Effector memory CD4-positive, alpha-beta T cell (primary cell): ENCODE measurements around the gene TSPAN4.

ENCODE experiments used
- DNase-seq, 3 donors: peaks; one replicate each; pipeline ENCODE4 v3.0.0-alpha.2; 2020
- H3K27ac ChIP-seq: 2 replicates; pipeline ENCODE4 v1.7.0; 2013; ENCODE audit warnings: mild to moderate bottlenecking, low read length, moderate library complexity; ENCODE audit not compliant: insufficient read depth, poor library complexity, severe bottlenecking
- H3K27me3 ChIP-seq: replicated peaks from 2 replicates; pipeline ENCODE4 v1.7.0; 2013; ENCODE audit warnings: mild to moderate bottlenecking, low read length; ENCODE audit not compliant: insufficient read depth, control insufficient read depth, poor library complexity, severe bottlenecking
- H3K36me3 ChIP-seq: 2 replicates; pipeline ENCODE4 v1.7.0; 2013; ENCODE audit warnings: mild to moderate bottlenecking, low read length, moderate library complexity; ENCODE audit not compliant: control insufficient read depth, insufficient read depth
- H3K4me1 ChIP-seq: 2 replicates; pipeline ENCODE4 v1.7.0; 2013; ENCODE audit warnings: low read length, mild to moderate bottlenecking; ENCODE audit not compliant: control insufficient read depth, insufficient read depth, poor library complexity, severe bottlenecking
- H3K4me3 ChIP-seq: 2 replicates; pipeline ENCODE4 v1.7.0; 2013; ENCODE audit warnings: low read length, low read depth, mild to moderate bottlenecking; ENCODE audit not compliant: insufficient read depth, poor library complexity, severe bottlenecking
- H3K9me3 ChIP-seq: 2 replicates; pipeline ENCODE4 v1.7.0; 2013; ENCODE audit warnings: mild to moderate bottlenecking, low read length, moderate library complexity; ENCODE audit not compliant: control insufficient read depth

Gene TSPAN4

GRCh38 chr11:875769-876301 is 33.2 kb downstream of the TSPAN4 start:
- Histone ChIP-seq H3K9me3 (no peaks in the 10 kb centered on the region), H3K4me1 (no peaks in the 10 kb centered on the region), H3K27ac (no peak overlapping the region), H3K27me3 (no peaks in the 10 kb centered on the region), H3K36me3 (peaks cover 11% of the 10 kb centered on the region), H3K4me3 (no peak overlapping the region)
- no peak for DNase-seq

GRCh38 chr11:876545-876944 is 33.9 kb downstream of the TSPAN4 start:
- Histone ChIP-seq H3K9me3 (no peaks in the 10 kb centered on the region), H3K27me3 (no peaks in the 10 kb centered on the region), H3K36me3 (peaks cover 11% of the 10 kb centered on the region), H3K4me1 (no peaks in the 10 kb centered on the region), H3K27ac (no peak overlapping the region), H3K4me3 (no peak overlapping the region)
- no peak for DNase-seq

- Histone ChIP-seq H3K4me1 (no peaks in the 10 kb centered on the region), H3K4me3 (no peak overlapping the region), H3K9me3 (no peaks in the 10 kb centered on the region), H3K27ac (no peak overlapping the region), H3K27me3 (no peaks in the 10 kb centered on the region), H3K36me3 (peaks cover 15% of the 10 kb centered on the region)
- DNase-seq: no peak
These were observed 34.9 kb downstream of the TSPAN4 start for GRCh38 chr11:877565-877964.

- Histone ChIP-seq H3K27me3 (no peaks in the 10 kb centered on the region), H3K9me3 (no peaks in the 10 kb centered on the region), H3K27ac (no peak overlapping the region), H3K4me1 (no peaks in the 10 kb centered on the region), H3K4me3 (no peak overlapping the region), H3K36me3 (peaks cover 20% of the 10 kb centered on the region)
- DNase-seq: no peak
These were observed 37.8 kb downstream of the TSPAN4 start for GRCh38 chr11:880447-880846.

- no peak overlapping the region for H3K4me3 ChIP-seq
- no peaks in the 10 kb centered on the region for H3K9me3 ChIP-seq
- DNase-seq: no peak
- no peaks in the 10 kb centered on the region for H3K27me3 ChIP-seq
- no peaks in the 10 kb centered on the region for H3K4me1 ChIP-seq
- H3K27ac ChIP-seq: no peak overlapping the region
- H3K36me3 ChIP-seq: peaks cover 25% of the 10 kb centered on the region
These were observed 39.9 kb downstream of the TSPAN4 start for GRCh38 chr11:882596-882995.

- H3K27ac ChIP-seq: no peak overlapping the region
- peaks cover 26% of the 10 kb centered on the region for H3K36me3 ChIP-seq
- H3K9me3 ChIP-seq: no peaks in the 10 kb centered on the region
- no peaks in the 10 kb centered on the region for H3K4me1 ChIP-seq
- H3K27me3 ChIP-seq: no peaks in the 10 kb centered on the region
- no peak overlapping the region for H3K4me3 ChIP-seq
- no peak for DNase-seq
These were observed 40.9 kb downstream of the TSPAN4 start for GRCh38 chr11:883527-883926.

GRCh38 chr11:884578-885070 is 42.0 kb downstream of the TSPAN4 start:
- no peak overlapping the region for H3K4me3 ChIP-seq
- H3K36me3 ChIP-seq: peaks cover 26% of the 10 kb centered on the region
- no peaks in the 10 kb centered on the region for H3K9me3 ChIP-seq
- H3K27ac ChIP-seq: no peak overlapping the region
- no peaks in the 10 kb centered on the region for H3K4me1 ChIP-seq
- no peak for DNase-seq
- H3K27me3 ChIP-seq: no peaks in the 10 kb centered on the region

GRCh38 chr11:886568-886967 is 43.9 kb downstream of the TSPAN4 start:
- no peak for DNase-seq
- no peaks in the 10 kb centered on the region for H3K9me3 ChIP-seq
- H3K27me3 ChIP-seq: no peaks in the 10 kb centered on the region
- peaks cover 20% of the 10 kb centered on the region for H3K36me3 ChIP-seq
- no peaks in the 10 kb centered on the region for H3K4me1 ChIP-seq
- no peak overlapping the region for H3K4me3 ChIP-seq
- no peak overlapping the region for H3K27ac ChIP-seq

- Histone ChIP-seq H3K4me1 (no peaks in the 10 kb centered on the region), H3K9me3 (no peaks in the 10 kb centered on the region), H3K27me3 (no peaks in the 10 kb centered on the region), H3K27ac (no peak overlapping the region), H3K4me3 (no peak overlapping the region), H3K36me3 (peaks cover 16% of the 10 kb centered on the region)
- no peak for DNase-seq
These were observed 44.9 kb downstream of the TSPAN4 start for GRCh38 chr11:887589-887988.

- Histone ChIP-seq H3K9me3 (no peaks in the 10 kb centered on the region), H3K4me1 (no peaks in the 10 kb centered on the region), H3K4me3 (no peak overlapping the region), H3K36me3 (peaks cover 16% of the 10 kb centered on the region), H3K27me3 (no peaks in the 10 kb centered on the region), H3K27ac (no peak overlapping the region)
- DNase-seq: no peak
These were observed 45.9 kb downstream of the TSPAN4 start for GRCh38 chr11:888310-889212.
